Peyer's patch (tissue), 4 donors: ENCODE data around the gene RNASE12.

Source experiments
- POLR2A ChIP-seq, 2 donors: fragments of 450-650 bp; IDR thresholded peaks; one replicate each; pipeline ENCODE4 v1.5.1; 2017; ENCODE audit warnings: antibody characterized with exemption in 2 of 2, mild to moderate bottlenecking in 2 of 2, moderate library complexity in 2 of 2
- TF ChIP-seq, protein P1 (sequence below), 6 experiments: fragments of 450-650 bp in 4 of 6; fragments of 200-600 bp in 2 of 6; sonication (generic) in 1 of 6; IDR thresholded peaks; one replicate each; pipeline ENCODE4 v1.5.1; 2017 to 2019; ENCODE audit warnings: antibody characterized with exemption in 6 of 6, mild to moderate bottlenecking in 3 of 6, moderate library complexity in 1 of 6

- TF ChIP-seq, protein P1, sequence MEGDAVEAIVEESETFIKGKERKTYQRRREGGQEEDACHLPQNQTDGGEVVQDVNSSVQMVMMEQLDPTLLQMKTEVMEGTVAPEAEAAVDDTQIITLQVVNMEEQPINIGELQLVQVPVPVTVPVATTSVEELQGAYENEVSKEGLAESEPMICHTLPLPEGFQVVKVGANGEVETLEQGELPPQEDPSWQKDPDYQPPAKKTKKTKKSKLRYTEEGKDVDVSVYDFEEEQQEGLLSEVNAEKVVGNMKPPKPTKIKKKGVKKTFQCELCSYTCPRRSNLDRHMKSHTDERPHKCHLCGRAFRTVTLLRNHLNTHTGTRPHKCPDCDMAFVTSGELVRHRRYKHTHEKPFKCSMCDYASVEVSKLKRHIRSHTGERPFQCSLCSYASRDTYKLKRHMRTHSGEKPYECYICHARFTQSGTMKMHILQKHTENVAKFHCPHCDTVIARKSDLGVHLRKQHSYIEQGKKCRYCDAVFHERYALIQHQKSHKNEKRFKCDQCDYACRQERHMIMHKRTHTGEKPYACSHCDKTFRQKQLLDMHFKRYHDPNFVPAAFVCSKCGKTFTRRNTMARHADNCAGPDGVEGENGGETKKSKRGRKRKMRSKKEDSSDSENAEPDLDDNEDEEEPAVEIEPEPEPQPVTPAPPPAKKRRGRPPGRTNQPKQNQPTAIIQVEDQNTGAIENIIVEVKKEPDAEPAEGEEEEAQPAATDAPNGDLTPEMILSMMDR (IDR thresholded peaks at IDR 0.05), result no peak
- no peak for TF ChIP-seq POLR2A (IDR thresholded peaks at IDR 0.05)
Measured at GRCh38 chr14:20632831-20633691, 41.9 kb upstream of the RNASE12 start.
